DOHH2 (cell line): Measurements from ENCODE around the gene MAX.
"Not testable (repeated sequence)": the region's sequence is repeated elsewhere in the genome, so short reads cannot be mapped to it uniquely, and the experiment has no call there.

ENCODE experiments used
- H3F3A ChIP-seq: fragments of 200-600 bp; sonication (generic), shearing (Covaris generic); 2 replicates; pipeline ENCODE4 v1.6.0; 2016; ENCODE audit warnings: antibody characterized with exemption, mild to moderate bottlenecking; ENCODE audit not compliant: control insufficient read depth, insufficient read depth
- H3K27ac ChIP-seq: fragments of 200-600 bp; sonication (generic); 2 replicates; pipeline ENCODE4 v1.5.1; 2014; ENCODE audit warnings: low read depth, mild to moderate bottlenecking, low read length, moderate library complexity
- H3K27me3 ChIP-seq: fragments of 200-600 bp; sonication (generic); 2 replicates; pipeline ENCODE4 v1.6.1; 2014; ENCODE audit warnings: mild to moderate bottlenecking, low read length, mixed read lengths; ENCODE audit not compliant: control insufficient read depth
- H3K36me3 ChIP-seq: fragments of 200-600 bp; sonication (generic); 2 replicates; pipeline ENCODE4 v1.6.1; 2014; ENCODE audit warnings: mild to moderate bottlenecking, low read length, moderate library complexity, mixed read lengths; ENCODE audit not compliant: control insufficient read depth
- H3K4me1 ChIP-seq: fragments of 200-600 bp; sonication (generic); 2 replicates; pipeline ENCODE4 v1.6.1; 2014; ENCODE audit warnings: mild to moderate bottlenecking, low read length, mixed read lengths; ENCODE audit not compliant: control insufficient read depth
- H3K4me2 ChIP-seq: fragments of 200-600 bp; sonication (generic); 2 replicates; pipeline ENCODE4 v1.6.0; 2014; ENCODE audit warnings: mild to moderate bottlenecking, low read length, moderate library complexity
- H3K4me3 ChIP-seq: fragments of 200-600 bp; sonication (generic); 2 replicates; pipeline ENCODE4 v1.5.1; 2014; ENCODE audit warnings: mild to moderate bottlenecking, low read length, mixed read lengths
- H3K79me2 ChIP-seq: fragments of 200-600 bp; sonication (generic); 2 replicates; pipeline ENCODE4 v1.6.1; 2014; ENCODE audit warnings: mild to moderate bottlenecking, low read length, mixed read lengths; ENCODE audit not compliant: control insufficient read depth
- H3K9me2 ChIP-seq: fragments of 200-600 bp; sonication (generic); replicated peaks from 2 replicates; pipeline ENCODE4 v1.6.1; 2014; ENCODE audit warnings: mild to moderate bottlenecking, low read length, mixed read lengths; ENCODE audit not compliant: control insufficient read depth
- H3K9me3 ChIP-seq: fragments of 200-600 bp; sonication (generic); 2 replicates; pipeline ENCODE4 v1.6.1; 2014; ENCODE audit warnings: antibody characterized with exemption, low read length, mixed read lengths; ENCODE audit not compliant: control insufficient read depth, insufficient read depth
- H4K20me1 ChIP-seq: fragments of 200-600 bp; sonication (generic); 2 replicates; pipeline ENCODE4 v1.6.0; 2014; ENCODE audit warnings: low read depth, mild to moderate bottlenecking, antibody characterized with exemption, low read length, moderate library complexity; ENCODE audit not compliant: control insufficient read depth, insufficient read depth
- EZH2phosphoT487 ChIP-seq: fragments of 200-600 bp; sonication (generic); IDR thresholded peaks from 2 replicates; pipeline ENCODE4 v1.6.1; 2017; ENCODE audit warnings: borderline replicate concordance, mild to moderate bottlenecking, antibody characterized with exemption, low read length, moderate library complexity, mixed read lengths
- TF ChIP-seq, protein P1 (sequence below): fragments of 200-600 bp; sonication (generic); IDR thresholded peaks from one replicate; pipeline ENCODE4 v1.5.1; 2014; ENCODE audit warnings: antibody characterized with exemption, mild to moderate bottlenecking, low read depth, low read length; ENCODE audit not compliant: poor library complexity, severe bottlenecking

Gene MAX

DNA sequence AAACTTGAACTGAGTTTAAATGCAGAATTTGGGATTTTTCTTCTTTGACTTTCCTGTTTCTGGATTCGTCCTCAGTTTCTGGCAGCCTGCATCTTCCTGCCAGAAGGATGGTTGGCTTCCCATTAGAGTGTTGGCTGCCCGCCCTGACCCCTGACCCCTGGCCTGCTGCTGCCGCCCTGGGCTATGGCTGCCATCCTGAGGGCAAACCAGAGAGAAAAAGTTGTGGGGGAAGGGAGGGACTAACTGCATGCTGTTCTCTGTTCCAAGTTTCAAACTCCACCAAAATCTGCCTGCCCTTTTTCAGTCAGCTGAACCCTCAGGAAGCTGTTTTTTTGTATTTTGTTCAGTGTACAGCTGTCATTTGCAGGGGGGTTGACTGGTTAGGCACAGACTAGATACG is 67.3 kb downstream of the MAX start:
- Histone ChIP-seq H3K4me3 (no peak overlapping the region), H3K9me3 (no peaks in the 10 kb centered on the region), H3K27me3 (no peaks in the 10 kb centered on the region)

DNA sequence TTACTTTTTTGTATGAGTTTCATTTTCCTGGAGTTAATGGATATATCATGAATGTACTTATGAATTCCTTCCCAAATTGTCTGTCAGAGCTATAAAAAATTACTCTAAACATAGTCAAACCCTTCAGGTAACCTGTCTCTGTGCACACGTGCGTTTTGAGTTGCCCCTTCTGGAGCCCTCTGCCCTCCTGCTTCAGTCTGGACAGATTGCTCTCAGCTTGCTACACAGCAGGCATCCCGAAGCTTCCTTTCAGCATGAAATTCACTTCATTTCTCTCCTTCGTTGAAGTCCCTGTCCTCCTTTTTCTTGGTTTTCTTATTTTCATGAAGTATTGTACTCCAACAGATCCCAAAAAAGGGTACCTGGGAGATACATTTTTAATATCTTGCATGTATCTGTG is 68.3 kb downstream of the MAX start:
- H3K4me3 ChIP-seq = no peak overlapping the region
- H3K27ac ChIP-seq = no peak overlapping the region
- H3K36me3 ChIP-seq = peaks cover 8% of the 10 kb centered on the region
- no peaks in the 10 kb centered on the region for H3K4me1 ChIP-seq
- H3K9me3 ChIP-seq = no peaks in the 10 kb centered on the region
- H3F3A ChIP-seq = 0 out of 2 replicates have a peak, but pooled peaks cover 2% of the 10 kb centered on the region
- no peaks in the 10 kb centered on the region for H3K79me2 ChIP-seq
- H3K27me3 ChIP-seq = no peaks in the 10 kb centered on the region
- H3K9me2 ChIP-seq = no peaks in the 10 kb centered on the region
- H3K4me2 ChIP-seq = no peak overlapping the region
- no peaks in the 10 kb centered on the region for H4K20me1 ChIP-seq
- TF ChIP-seq, protein P1, sequence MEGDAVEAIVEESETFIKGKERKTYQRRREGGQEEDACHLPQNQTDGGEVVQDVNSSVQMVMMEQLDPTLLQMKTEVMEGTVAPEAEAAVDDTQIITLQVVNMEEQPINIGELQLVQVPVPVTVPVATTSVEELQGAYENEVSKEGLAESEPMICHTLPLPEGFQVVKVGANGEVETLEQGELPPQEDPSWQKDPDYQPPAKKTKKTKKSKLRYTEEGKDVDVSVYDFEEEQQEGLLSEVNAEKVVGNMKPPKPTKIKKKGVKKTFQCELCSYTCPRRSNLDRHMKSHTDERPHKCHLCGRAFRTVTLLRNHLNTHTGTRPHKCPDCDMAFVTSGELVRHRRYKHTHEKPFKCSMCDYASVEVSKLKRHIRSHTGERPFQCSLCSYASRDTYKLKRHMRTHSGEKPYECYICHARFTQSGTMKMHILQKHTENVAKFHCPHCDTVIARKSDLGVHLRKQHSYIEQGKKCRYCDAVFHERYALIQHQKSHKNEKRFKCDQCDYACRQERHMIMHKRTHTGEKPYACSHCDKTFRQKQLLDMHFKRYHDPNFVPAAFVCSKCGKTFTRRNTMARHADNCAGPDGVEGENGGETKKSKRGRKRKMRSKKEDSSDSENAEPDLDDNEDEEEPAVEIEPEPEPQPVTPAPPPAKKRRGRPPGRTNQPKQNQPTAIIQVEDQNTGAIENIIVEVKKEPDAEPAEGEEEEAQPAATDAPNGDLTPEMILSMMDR = no peak
- TF ChIP-seq EZH2phosphoT487 = no peak

More for the DNA sequence above, 67.3 kb downstream of the MAX start:
- H3K4me1 ChIP-seq = no peaks in the 10 kb centered on the region
- no peak overlapping the region for H3K27ac ChIP-seq
- H3K36me3 ChIP-seq = peaks cover 6% of the 10 kb centered on the region
- H3K4me2 ChIP-seq = no peak overlapping the region
- H3F3A ChIP-seq = 0 out of 2 replicates have a peak, but pooled peaks cover 2% of the 10 kb centered on the region
- H3K79me2 ChIP-seq = no peaks in the 10 kb centered on the region
- no peaks in the 10 kb centered on the region for H4K20me1 ChIP-seq
- TF ChIP-seq, protein P1 = no peak
- no peak for TF ChIP-seq EZH2phosphoT487
- no peaks in the 10 kb centered on the region for H3K9me2 ChIP-seq

DNA sequence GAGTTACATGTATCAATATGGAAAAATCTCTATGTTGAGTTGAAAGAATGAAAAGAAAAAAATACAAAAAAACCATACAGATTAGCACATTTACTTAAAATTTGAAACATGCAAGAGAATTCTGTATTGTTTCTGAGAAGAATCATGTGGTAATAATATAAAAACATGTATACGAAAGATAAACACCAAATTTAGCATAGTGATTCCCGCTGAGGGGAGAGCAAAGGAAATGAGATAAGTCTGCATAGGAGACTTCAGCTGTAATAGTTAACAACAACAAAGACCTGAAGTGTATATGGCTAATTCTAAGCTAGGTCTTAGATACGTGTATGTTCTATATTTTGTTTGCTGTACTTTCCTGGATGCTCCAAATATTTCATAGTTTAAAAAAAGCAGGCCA is 69.1 kb downstream of the MAX start:
- TF ChIP-seq, protein P1 = no peak
- no peak for TF ChIP-seq EZH2phosphoT487
- Histone ChIP-seq H3K27me3 (no peaks in the 10 kb centered on the region), H3K4me3 (no peak overlapping the region), H3K9me2 (no peaks in the 10 kb centered on the region), H3K79me2 (no peaks in the 10 kb centered on the region), H3K9me3 (no peaks in the 10 kb centered on the region), H3K27ac (no peak overlapping the region), H3F3A (0 out of 2 replicates have a peak, but pooled peaks cover 2% of the 10 kb centered on the region), H4K20me1 (no peaks in the 10 kb centered on the region), H3K4me1 (no peaks in the 10 kb centered on the region), H3K36me3 (peaks cover 9% of the 10 kb centered on the region), H3K4me2 (no peak overlapping the region)

DNA sequence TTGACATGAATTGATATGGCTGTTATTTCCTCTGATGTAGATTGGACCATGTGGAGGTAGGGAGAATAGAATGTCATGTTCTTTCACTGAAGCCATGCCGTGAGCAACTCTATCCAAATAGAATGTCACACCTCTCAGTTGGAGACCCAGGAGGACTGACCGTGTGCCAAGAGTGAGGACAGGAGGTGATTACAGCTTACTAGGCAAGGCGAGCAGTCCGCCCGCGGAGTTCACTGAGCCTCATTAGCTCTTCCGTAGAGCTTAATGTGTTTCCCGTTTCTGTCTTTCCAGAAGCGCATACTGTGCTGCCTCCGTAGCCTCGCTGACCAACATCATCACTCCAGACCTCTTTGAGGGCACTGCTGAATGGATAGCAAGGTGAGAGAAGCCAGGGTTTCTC is 70.0 kb downstream of the MAX start:
- Histone ChIP-seq H3K79me2 (no peaks in the 10 kb centered on the region), H3K36me3 (peaks cover 12% of the 10 kb centered on the region), H3K27me3 (no peaks in the 10 kb centered on the region), H3K4me3 (no peak overlapping the region), H3K9me3 (no peaks in the 10 kb centered on the region), H4K20me1 (no peaks in the 10 kb centered on the region), H3K27ac (no peak overlapping the region), H3K4me1 (no peaks in the 10 kb centered on the region), H3K4me2 (no peak overlapping the region), H3F3A (0 out of 2 replicates have a peak, but pooled peaks cover 2% of the 10 kb centered on the region), H3K9me2 (no peaks in the 10 kb centered on the region)
- TF ChIP-seq EZH2phosphoT487 = no peak
- TF ChIP-seq, protein P1 = no peak

- H3K9me3 ChIP-seq, H3K79me2 ChIP-seq, H3F3A ChIP-seq, H3K4me1 ChIP-seq, H3K9me2 ChIP-seq, H3K4me3 ChIP-seq, H3K27me3 ChIP-seq, H3K27ac ChIP-seq, H4K20me1 ChIP-seq, H3K4me2 ChIP-seq: not testable (repeated sequence)
- peaks cover 12% of the 10 kb centered on the region for H3K36me3 ChIP-seq
Measured at GRCh38 chr14:65031321-65031720, 71.0 kb downstream of the MAX start.
